GM18907 (cell line): ENCODE data around the gene USP5.
"Not testable (repeated sequence)": the region's sequence is repeated elsewhere in the genome, so short reads cannot be mapped to it uniquely, and the experiment has no call there.

Source experiments
- ATAC-seq: cut with Tn5 transposase; IDR thresholded peaks from one replicate; pipeline ENCODE4 v1.9.1; 2021; ENCODE audit warnings: mild to moderate bottlenecking, moderate library complexity; ENCODE audit not compliant: unreplicated experiment

Gene USP5

GRCh38 chr12:6887460-6887859, 35.5 kb downstream of the USP5 start:
- no peak for ATAC-seq

DNA sequence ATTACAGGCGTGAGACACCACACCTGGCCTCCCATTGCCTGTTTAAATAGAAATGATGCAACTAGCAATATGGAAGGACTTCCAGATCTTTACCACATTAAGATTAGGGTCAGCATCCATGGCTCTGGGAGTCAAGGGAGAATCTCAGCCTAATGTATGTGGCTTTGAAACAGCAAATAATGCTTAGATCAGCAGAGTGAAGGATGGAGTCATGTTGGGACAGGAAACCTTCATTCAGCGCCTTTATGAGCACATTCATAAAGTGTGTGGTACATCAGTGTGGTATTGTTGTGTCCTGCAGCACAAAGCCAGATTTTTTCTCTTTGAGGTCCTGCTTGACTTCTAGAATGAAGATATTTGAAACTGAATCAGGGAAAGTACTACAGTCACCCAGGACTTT, 36.4 kb downstream of the USP5 start:
- no peak for ATAC-seq

GRCh38 chr12:6888794-6889193, 36.8 kb downstream of the USP5 start:
- not testable (repeated sequence) for ATAC-seq

GRCh38 chr12:6889775-6890573, 38.0 kb downstream of the USP5 start:
- not testable (repeated sequence) for ATAC-seq

DNA sequence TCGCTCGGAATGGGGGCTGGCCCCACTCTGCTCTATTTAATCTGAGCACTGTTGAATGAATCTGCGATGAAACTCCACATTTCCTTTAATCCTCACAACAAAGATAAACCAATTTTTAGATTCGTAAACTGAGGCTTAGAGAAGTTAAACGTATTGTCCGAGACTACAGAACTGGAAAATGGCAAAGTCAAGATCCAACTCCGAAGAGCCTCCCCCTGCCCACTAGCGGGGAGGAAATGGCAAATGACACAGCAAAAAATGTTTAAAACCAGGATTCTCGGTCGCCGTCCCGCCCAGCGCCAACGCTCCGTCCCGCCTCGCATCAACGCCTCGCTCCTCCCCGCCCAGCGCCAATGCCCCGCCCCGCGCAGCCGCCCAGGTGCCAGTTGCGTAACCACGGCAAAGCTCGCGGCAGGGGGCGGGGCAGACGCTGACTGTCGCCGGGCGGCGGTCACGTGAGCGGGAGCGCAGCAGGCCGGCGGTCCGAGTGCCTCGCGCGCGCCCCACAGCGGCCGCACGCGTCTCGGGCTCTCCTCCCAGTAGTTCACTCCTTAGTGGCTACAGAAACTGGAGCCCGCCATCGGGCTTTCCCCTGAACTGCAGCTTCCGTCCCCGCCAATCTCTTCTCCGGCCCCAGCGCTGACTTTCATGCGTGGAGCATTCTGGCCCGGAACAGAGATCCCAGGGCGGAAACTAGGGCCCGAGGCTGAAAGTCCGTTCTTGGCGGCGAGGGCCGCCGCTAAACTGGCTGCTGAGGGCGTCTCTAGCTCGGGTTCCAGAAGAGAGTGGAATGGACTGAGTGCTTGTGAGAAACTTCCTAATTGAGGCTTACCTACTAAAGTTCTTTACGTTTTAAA, 39.1 kb downstream of the USP5 start:
- ATAC-seq = peak; percentile 93

- peak; percentile 23 for ATAC-seq
Measured at GRCh38 chr12:6891646-6892001, 39.7 kb downstream of the USP5 start.

DNA sequence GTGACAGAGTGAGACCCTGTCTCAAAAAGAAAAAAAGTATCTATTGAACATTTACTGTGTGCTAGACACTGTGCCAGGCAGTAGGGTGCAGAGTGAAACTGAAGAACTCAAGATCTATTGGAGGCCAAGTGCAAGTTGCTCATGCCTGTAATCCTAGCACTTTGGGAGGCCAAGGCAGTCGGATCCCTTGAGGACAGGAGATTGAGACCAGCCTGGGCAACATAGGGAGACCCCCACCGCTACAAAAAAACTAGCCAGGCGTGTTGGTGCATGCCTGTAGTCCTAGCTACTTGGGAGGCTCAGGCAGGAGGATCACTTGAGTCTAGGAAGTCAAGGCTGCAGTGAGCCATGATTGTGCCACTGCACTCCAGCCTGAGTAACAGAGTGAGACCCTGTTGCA, 40.7 kb downstream of the USP5 start:
- not testable (repeated sequence) for ATAC-seq

- ATAC-seq = no peak
Measured at GRCh38 chr12:6894321-6894720, 42.4 kb downstream of the USP5 start.

DNA sequence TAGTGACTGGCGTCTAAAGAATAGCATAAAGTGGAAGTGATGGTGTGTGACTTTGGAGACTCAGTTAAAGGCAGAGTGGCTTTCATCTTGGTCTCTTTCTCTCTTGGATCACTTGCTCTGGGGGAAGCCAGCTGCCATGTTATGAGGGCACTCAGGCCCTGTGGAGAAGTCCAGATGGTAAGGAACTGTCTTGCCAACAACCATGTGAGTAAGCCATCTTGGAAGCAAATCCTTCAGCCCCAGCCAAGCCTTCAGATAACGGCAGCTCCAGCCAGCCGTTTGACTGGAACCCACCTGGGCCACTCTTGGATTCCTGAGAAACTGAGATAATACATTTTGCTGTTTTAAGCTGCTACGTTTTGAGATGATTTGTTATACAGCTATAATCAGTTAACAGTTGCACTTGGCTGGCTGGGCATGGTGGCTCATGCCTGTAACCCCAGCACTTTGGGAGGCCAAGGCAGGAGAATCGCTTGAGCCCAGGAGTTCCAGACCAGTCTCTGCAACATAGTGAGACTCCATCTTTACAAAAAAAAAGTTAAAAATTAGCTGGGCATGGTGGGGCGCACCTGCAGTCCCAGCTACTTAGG, 45.0 kb downstream of the USP5 start:
- no peak for ATAC-seq

DNA sequence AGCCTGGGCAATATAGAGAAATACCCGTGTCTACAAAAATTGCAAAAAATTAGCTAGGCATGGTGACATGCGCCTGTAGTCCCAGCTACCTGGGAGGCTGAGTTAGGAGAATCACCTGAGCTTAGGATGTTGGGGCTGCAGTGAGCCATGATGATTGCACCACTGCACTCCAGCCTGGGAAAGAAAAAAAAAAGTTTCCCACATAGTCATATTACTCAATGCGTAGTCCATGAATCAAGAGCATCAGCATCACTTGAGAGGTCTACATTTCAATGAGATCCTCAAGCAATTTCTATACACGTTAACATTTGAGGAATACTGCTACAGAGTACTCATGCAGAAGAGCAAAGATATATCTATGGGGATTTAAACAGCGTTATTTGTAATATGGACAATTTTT, 47.5 kb downstream of the USP5 start:
- ATAC-seq = no peak

- no peak for ATAC-seq
Measured at GRCh38 chr12:6899837-6900519, 48.0 kb downstream of the USP5 start.

DNA sequence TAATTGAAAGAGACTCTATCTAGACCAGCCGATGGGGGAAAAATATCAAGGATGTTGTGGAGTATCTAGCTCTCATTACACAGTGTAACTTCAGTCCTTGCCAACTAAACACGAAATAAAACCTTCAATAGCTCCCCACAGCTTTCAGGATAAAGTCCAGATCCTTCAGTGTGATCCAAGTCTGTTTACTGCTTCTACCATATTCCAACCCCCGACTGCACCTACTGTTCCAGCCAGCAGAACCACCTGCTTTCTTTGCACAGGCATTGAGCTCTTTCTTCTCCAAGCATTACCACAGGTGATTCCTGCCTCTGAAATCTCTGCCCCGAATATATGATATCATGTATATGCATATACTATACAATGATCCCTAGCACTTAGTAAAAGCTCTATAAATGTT, 50.5 kb downstream of the USP5 start:
- no peak for ATAC-seq

DNA sequence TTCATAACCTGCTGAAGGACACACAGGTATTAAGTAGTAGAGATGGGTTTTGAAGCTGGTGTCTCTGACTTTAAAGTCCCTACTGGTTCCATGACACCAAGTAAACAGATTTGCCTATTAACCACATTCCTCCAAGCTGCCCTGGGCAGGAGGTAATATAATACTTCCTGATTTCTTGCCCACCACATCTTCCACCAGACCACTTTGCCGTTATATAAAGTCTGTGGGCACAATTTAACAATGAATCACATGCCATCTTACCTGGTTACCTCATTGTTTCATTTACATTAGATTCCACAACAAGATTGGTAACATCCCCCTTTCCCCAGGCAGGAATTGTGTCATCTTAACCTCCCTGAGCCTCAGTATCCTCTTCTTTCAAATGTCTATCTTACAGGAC, 51.8 kb downstream of the USP5 start:
- ATAC-seq = no peak

GRCh38 chr12:6904280-6905276, 52.6 kb downstream of the USP5 start, which contains the start of gene LRRC23:
Gene LRRC23, plus strand, starts transcription at chr12:6904822. Its CDS starts 812 bp downstream, at chr12:6905634.
- peak; percentile 90 for ATAC-seq

GRCh38 chr12:6905414-6906040, 53.6 kb downstream of the USP5 start:
- no peak for ATAC-seq

DNA sequence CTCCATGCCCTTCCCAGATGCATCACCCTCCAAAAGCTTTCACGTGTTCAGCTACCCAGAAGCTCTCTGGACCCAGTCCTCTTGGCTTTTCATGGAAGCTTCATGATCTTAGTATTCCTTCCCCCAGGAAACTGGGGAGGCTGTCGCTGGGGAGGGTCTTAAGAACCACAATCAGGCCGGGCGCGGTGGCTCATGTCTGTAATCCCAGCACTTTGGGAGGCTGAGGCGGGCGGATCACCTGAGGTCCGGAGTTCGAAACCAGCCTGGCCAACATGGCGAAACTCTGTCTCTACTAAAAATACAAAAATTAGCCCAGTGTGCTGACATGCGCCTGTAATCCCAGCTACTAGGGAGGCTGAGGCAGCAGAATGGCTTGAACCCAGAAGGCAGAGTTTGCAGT, 56.2 kb downstream of the USP5 start:
- not testable (repeated sequence) for ATAC-seq

DNA sequence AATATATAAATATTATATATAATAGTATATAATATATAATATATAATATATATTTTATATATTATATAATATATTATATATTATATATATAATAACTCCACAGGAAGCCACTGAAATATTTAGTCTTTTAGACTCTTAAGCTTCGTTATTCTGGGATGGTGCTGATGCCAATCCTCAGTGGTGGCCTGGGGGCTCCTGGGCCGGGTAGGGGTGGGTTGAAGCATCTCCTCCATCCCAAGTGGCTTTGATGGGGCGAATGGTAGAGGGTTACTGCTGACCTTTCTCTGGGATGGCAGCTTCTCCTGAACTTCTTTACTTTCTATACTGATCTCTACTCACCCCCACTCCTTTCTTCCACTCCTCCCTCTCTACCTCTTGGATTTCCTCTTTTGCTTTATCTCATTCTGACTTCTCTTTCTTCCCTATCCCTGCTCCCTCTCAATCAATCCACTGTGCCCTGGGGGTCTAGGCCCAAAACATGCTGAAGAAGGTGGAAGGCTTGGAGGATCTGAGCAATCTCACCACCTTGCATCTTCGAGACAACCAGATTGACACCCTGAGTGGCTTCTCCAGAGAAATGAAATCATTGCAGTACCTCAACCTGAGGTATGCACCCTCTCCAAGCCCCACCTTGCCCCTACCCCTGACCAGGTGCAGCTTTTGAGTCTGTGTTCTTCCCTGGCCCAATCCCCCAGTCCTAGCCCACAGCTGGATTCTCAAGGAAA, 57.6 kb downstream of the USP5 start:
- ATAC-seq = no peak

- ATAC-seq = no peak
Measured at GRCh38 chr12:6912164-6912935, 60.4 kb downstream of the USP5 start.
